Panc1 (cell line): ENCODE data around the gene GBP3.

Experiments
- POLR2AphosphoS5 ChIP-seq: IDR thresholded peaks from 2 replicates; pipeline ENCODE4 v1.6.1; 2012; ENCODE audit warnings: mild to moderate bottlenecking, low read depth, low read length, moderate library complexity
- TF ChIP-seq, protein P1 (sequence below): fragments of 450-650 bp; IDR thresholded peaks from 2 replicates; pipeline ENCODE4 v1.5.1; 2017; ENCODE audit warnings: mild to moderate bottlenecking

DNA sequence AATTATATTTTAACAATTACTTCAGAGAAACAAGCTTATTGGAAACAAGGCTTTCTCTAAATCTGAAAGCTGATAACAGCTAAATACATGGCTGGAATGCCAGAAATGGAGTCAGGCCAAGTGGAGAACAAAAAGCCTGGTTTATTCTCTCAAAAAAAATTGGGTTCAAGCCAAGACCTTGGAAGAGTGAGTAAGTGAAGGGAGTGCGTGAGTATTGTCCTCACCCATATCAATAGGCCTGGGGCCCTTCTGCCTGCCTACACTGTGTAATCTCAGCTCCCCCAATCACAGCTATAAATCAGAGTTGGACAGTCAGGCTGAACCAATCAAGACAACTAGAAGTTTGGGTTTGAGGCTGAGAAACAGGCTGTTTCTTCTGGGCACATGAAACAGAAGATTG, 37.6 kb downstream of the GBP3 start:
- TF ChIP-seq, protein P1, sequence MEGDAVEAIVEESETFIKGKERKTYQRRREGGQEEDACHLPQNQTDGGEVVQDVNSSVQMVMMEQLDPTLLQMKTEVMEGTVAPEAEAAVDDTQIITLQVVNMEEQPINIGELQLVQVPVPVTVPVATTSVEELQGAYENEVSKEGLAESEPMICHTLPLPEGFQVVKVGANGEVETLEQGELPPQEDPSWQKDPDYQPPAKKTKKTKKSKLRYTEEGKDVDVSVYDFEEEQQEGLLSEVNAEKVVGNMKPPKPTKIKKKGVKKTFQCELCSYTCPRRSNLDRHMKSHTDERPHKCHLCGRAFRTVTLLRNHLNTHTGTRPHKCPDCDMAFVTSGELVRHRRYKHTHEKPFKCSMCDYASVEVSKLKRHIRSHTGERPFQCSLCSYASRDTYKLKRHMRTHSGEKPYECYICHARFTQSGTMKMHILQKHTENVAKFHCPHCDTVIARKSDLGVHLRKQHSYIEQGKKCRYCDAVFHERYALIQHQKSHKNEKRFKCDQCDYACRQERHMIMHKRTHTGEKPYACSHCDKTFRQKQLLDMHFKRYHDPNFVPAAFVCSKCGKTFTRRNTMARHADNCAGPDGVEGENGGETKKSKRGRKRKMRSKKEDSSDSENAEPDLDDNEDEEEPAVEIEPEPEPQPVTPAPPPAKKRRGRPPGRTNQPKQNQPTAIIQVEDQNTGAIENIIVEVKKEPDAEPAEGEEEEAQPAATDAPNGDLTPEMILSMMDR = no peak
- no peak for TF ChIP-seq POLR2AphosphoS5
